Middle frontal gyrus (tissue), 1 donor: Measurements from ENCODE around the gene LATS2.

Experiments used
- DNase-seq: peaks from one replicate; pipeline ENCODE4 v3.0.0-alpha.2; 2015; ENCODE audit warnings: low spot score; ENCODE audit errors: extremely low spot score

Gene LATS2

GRCh38 chr13:21018220-21018619 lies 43.2 kb downstream of the LATS2 start:
- DNase-seq: no peak

GRCh38 chr13:21016487-21016886 lies 44.9 kb downstream of the LATS2 start:
- DNase-seq: no peak

- DNase-seq: no peak
Measured at GRCh38 chr13:21015284-21015683, 46.1 kb downstream of the LATS2 start.

GRCh38 chr13:21014502-21015170 lies 46.8 kb downstream of the LATS2 start:
- DNase-seq: no peak

GRCh38 chr13:21014139-21014501 lies 47.3 kb downstream of the LATS2 start:
- DNase-seq: no peak

GRCh38 chr13:21013682-21014038 lies 47.7 kb downstream of the LATS2 start:
- no peak for DNase-seq

GRCh38 chr13:21012841-21013681 lies 48.3 kb downstream of the LATS2 start:
- DNase-seq: no peak

GRCh38 chr13:21012211-21012610 lies 49.2 kb downstream of the LATS2 start:
- DNase-seq: no peak

GRCh38 chr13:21011378-21011777 lies 50.0 kb downstream of the LATS2 start:
- no peak for DNase-seq

- DNase-seq: no peak
Measured at GRCh38 chr13:21010621-21011020, 50.8 kb downstream of the LATS2 start.

- no peak for DNase-seq
Measured at GRCh38 chr13:21009036-21009435, 52.4 kb downstream of the LATS2 start.

GRCh38 chr13:21008026-21008425 lies 53.4 kb downstream of the LATS2 start:
- DNase-seq: no peak

GRCh38 chr13:21006141-21007005 lies 55.0 kb downstream of the LATS2 start:
- DNase-seq: no peak

GRCh38 chr13:21005193-21005592 lies 56.2 kb downstream of the LATS2 start:
- DNase-seq: no peak

- DNase-seq: no peak
Measured at GRCh38 chr13:21001471-21001870, 59.9 kb downstream of the LATS2 start.

GRCh38 chr13:21000647-21001046 lies 60.7 kb downstream of the LATS2 start:
- no peak for DNase-seq

GRCh38 chr13:20998649-20999415 lies 62.6 kb downstream of the LATS2 start:
- no peak for DNase-seq

- no peak for DNase-seq
Measured at GRCh38 chr13:20997301-20998161, 63.9 kb downstream of the LATS2 start.

- no peak for DNase-seq
Measured at GRCh38 chr13:20995245-20995838, 66.0 kb downstream of the LATS2 start.

- no peak for DNase-seq
Measured at GRCh38 chr13:20994441-20994821, 67.0 kb downstream of the LATS2 start.
